ENCODE measurements around the gene EXOC6. TPM values are rescaled to one million over a fixed set of nuclear protein-coding genes. Genes with fewer than 3 reads are reported as not detected.

EXOC6 gene
- total RNA-seq, 1 donor from 2014 or later: 9.0 TPM

GRCh38 chr10:93074597-93075368 lies 226.5 kb downstream of the EXOC6 start:
- peak overlapping the region; percentile 84 for H3K4me3 Mint-ChIP-seq
- no peak for TF ChIP-seq CTCF (conservative IDR thresholded peaks at IDR 0.05)
- H3K27ac Mint-ChIP-seq: no peak overlapping the region
- peaks cover 33% of the 10 kb centered on the region for H3K4me1 Mint-ChIP-seq (ENCODE audit: unreplicated experiment)
- peak; percentile 63 for DNase-seq (ENCODE audit: extremely low spot score, unreplicated experiment)
- no peaks in the 10 kb centered on the region for H3K9me3 Mint-ChIP-seq
- H3K27me3 Mint-ChIP-seq: peaks cover 90% of the 10 kb centered on the region
- no peaks in the 10 kb centered on the region for H3K36me3 Mint-ChIP-seq

GRCh38 chr10:93075369-93076221 lies 227.3 kb downstream of the EXOC6 start:
- peak overlapping the region; percentile 84 for H3K4me3 Mint-ChIP-seq
- no peaks in the 10 kb centered on the region for H3K9me3 Mint-ChIP-seq
- peaks cover 36% of the 10 kb centered on the region for H3K4me1 Mint-ChIP-seq (ENCODE audit: unreplicated experiment)
- peaks cover 88% of the 10 kb centered on the region for H3K27me3 Mint-ChIP-seq
- DNase-seq (ENCODE audit: extremely low spot score, unreplicated experiment): no peak
- TF ChIP-seq CTCF (conservative IDR thresholded peaks at IDR 0.05): no peak
- H3K36me3 Mint-ChIP-seq: no peaks in the 10 kb centered on the region
- no peak overlapping the region for H3K27ac Mint-ChIP-seq

- no peak for DNase-seq (ENCODE audit: extremely low spot score, unreplicated experiment)
- Mint-ChIP-seq H3K27me3 (peaks cover 87% of the 10 kb centered on the region), H3K4me1 (ENCODE audit: unreplicated experiment) (peaks cover 29% of the 10 kb centered on the region), H3K4me3 (peak overlapping the region; percentile 24), H3K36me3 (no peaks in the 10 kb centered on the region), H3K27ac (no peak overlapping the region), H3K9me3 (no peaks in the 10 kb centered on the region)
- no peak for TF ChIP-seq CTCF (conservative IDR thresholded peaks at IDR 0.05)
These were observed 228.6 kb downstream of the EXOC6 start for GRCh38 chr10:93076871-93077270.

- Mint-ChIP-seq H3K4me3 (no peak overlapping the region), H3K27ac (no peak overlapping the region), H3K9me3 (no peaks in the 10 kb centered on the region), H3K27me3 (peaks cover 82% of the 10 kb centered on the region), H3K4me1 (ENCODE audit: unreplicated experiment) (peaks cover 25% of the 10 kb centered on the region), H3K36me3 (no peaks in the 10 kb centered on the region)
- TF ChIP-seq CTCF (conservative IDR thresholded peaks at IDR 0.05): no peak
- DNase-seq (ENCODE audit: extremely low spot score, unreplicated experiment): peak; percentile 22
These were observed 229.6 kb downstream of the EXOC6 start for GRCh38 chr10:93077860-93078337.

- H3K27ac Mint-ChIP-seq: no peak overlapping the region
- H3K36me3 Mint-ChIP-seq: no peaks in the 10 kb centered on the region
- DNase-seq (ENCODE audit: extremely low spot score, unreplicated experiment): peak; percentile 51
- H3K27me3 Mint-ChIP-seq: peaks cover 76% of the 10 kb centered on the region
- H3K4me1 Mint-ChIP-seq (ENCODE audit: unreplicated experiment): peaks cover 20% of the 10 kb centered on the region
- no peaks in the 10 kb centered on the region for H3K9me3 Mint-ChIP-seq
- H3K4me3 Mint-ChIP-seq: no peak overlapping the region
- TF ChIP-seq CTCF (conservative IDR thresholded peaks at IDR 0.05): no peak
These were observed 231.5 kb downstream of the EXOC6 start for GRCh38 chr10:93079663-93080349.
